ENCODE results near the gene WNK2.

WNK2 gene

DNA sequence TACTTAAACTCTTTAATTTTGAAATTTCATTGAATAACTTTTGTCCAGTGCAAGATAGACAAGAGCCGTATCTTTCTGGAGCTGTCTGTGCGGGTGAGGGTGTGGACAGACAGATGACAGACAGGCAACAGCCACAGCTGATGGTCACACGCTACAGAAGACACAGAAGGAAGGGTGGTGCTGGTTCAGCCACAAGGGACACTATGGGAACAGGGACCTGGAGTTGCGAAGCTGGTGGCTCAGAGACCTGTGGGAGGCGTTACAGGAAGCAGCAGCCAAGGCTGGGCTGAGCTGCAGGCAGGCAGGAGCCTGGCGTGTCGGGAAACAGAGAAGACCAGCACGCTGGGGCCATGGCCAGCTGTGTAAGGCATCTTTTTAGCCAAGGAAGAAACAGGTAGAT is 104.4 kb downstream of the WNK2 start (continued):
- TF ChIP-seq, protein P1, sequence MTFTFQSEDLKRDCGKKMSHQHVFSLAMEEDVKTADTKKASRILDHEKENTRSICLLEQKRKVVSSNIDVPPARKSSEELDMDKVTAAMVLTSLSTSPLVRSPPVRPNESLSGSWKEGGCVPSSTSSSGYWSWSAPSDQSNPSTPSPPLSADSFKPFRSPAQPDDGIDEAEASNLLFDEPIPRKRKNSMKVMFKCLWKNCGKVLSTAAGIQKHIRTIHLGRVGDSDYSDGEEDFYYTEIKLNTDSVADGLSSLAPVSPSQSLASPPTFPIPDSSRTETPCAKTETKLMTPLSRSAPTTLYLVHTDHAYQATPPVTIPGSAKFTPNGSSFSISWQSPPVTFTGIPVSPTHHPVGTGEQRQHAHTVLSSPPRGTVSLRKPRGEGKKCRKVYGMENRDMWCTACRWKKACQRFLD (tag by site-specific recombination; IDR thresholded peaks at IDR 0.05), result no peak
- TF ChIP-seq ZBTB1 (tag by site-specific recombination; IDR thresholded peaks at IDR 0.05), result no peak
- no peak for TF ChIP-seq ZNF354C (tag by site-specific recombination; IDR thresholded peaks at IDR 0.05; ENCODE audit: borderline replicate concordance, low read depth)
- no peak for TF ChIP-seq ZNF426 (tag by site-specific recombination; IDR thresholded peaks at IDR 0.05)
- TF ChIP-seq ZFP37 (tag by site-specific recombination; IDR thresholded peaks at IDR 0.05), result no peak

DNA sequence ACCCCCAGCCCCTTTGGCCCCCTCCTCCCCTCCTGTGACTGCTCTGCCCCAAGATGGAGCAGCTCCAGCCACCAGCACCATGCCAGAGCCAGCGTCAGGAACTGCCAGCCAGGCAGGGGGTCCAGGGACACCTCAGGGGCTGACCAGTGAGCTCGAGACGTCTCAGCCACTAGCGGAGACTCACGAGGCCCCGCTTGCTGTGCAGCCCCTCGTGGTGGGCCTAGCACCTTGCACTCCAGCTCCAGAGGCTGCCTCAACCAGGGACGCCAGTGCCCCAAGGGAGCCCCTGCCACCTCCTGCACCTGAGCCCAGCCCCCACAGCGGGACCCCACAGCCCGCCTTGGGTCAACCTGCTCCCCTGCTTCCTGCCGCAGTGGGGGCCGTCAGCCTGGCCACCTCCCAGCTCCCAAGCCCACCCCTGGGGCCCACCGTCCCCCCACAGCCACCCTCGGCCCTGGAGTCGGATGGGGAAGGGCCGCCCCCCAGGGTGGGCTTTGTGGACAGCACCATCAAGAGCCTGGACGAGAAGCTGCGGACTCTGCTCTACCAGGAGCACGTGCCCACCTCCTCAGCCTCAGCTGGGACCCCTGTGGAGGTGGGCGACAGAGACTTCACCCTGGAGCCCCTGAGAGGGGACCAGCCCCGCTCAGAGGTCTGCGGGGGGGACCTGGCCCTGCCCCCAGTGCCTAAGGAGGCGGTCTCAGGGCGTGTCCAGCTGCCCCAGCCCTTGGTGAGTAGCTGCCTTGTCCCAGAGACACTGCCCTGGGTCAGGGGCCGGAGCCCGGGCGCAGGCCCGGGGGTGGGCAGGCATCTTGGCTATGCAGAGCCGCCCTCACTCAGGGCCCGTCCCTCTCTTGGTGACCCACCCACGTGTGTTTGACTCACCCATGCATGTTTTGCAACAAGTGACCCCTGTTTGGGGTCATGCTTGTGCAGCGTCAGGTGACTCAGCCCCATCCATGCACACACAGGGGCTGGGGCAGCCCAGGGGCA is 105.2 kb downstream of the WNK2 start:
- Histone ChIP-seq H3K27ac (ENCODE audit: extremely low read depth, low read depth, low read length) (no peak overlapping the region), H3K4me1 (ENCODE audit: control insufficient read depth, insufficient read depth, low read length) (no peaks in the 10 kb centered on the region), H3K4me3 (ENCODE audit: low read depth, low read length) (no peak overlapping the region), H3K36me3 (ENCODE audit: control insufficient read depth in 2 of 2, insufficient read depth in 1 of 2, low read length in 2 of 2) (peaks cover 0 to 4% of the 10 kb centered on the region in 2 experiments; a peak in 1 of 3 replicates), H3K9me3 (ENCODE audit: control insufficient read depth, insufficient read depth, low read depth, low read length) (no peaks in the 10 kb centered on the region)
- POLR2A ChIA-PET, result no interaction called here
- CTCF ChIA-PET, result interaction anchor here (0.6 to 1.4 kb wide), 7 partner anchors 10 to 282 kb away, joined by 3 to 5 read pairs (median 4); no protein-coding TSS in a partner anchor
- TF ChIP-seq ZNF10 (tag by site-specific recombination; IDR thresholded peaks at IDR 0.05) (no peak), ZNF580 (tag by site-specific recombination; IDR thresholded peaks at IDR 0.05) (no peak), ZNF521 (tag by site-specific recombination; IDR thresholded peaks at IDR 0.05) (no peak), FEZF1 (tag by site-specific recombination; IDR thresholded peaks at IDR 0.05) (no peak), GLI2 (tag by site-specific recombination; IDR thresholded peaks at IDR 0.05; ENCODE audit: borderline replicate concordance, low read depth) (no peak), WT1 (tag by site-specific recombination; IDR thresholded peaks at IDR 0.05) (no peak), ZNF776 (tag by site-specific recombination; IDR thresholded peaks at IDR 0.05; ENCODE audit: borderline replicate concordance) (no peak), ZNF510 (tag by site-specific recombination; IDR thresholded peaks at IDR 0.05; ENCODE audit: insufficient replicate concordance) (no peak), ZNF530 (tag by site-specific recombination; IDR thresholded peaks at IDR 0.05; ENCODE audit: low read depth) (no peak)
- TF ChIP-seq, protein P2, sequence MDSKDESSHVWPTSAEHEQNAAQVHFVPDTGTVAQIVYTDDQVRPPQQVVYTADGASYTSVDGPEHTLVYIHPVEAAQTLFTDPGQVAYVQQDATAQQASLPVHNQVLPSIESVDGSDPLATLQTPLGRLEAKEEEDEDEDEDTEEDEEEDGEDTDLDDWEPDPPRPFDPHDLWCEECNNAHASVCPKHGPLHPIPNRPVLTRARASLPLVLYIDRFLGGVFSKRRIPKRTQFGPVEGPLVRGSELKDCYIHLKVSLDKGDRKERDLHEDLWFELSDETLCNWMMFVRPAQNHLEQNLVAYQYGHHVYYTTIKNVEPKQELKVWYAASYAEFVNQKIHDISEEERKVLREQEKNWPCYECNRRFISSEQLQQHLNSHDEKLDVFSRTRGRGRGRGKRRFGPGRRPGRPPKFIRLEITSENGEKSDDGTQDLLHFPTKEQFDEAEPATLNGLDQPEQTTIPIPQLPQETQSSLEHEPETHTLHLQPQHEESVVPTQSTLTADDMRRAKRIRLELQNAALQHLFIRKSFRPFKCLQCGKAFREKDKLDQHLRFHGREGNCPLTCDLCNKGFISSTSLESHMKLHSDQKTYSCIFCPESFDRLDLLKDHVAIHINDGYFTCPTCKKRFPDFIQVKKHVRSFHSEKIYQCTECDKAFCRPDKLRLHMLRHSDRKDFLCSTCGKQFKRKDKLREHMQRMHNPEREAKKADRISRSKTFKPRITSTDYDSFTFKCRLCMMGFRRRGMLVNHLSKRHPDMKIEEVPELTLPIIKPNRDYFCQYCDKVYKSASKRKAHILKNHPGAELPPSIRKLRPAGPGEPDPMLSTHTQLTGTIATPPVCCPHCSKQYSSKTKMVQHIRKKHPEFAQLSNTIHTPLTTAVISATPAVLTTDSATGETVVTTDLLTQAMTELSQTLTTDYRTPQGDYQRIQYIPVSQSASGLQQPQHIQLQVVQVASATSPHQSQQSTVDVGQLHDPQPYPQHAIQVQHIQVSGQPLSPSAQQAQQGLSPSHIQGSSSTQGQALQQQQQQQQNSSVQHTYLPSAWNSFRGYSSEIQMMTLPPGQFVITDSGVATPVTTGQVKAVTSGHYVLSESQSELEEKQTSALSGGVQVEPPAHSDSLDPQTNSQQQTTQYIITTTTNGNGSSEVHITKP (tag by site-specific recombination; IDR thresholded peaks at IDR 0.05), result no peak

Data from HEK293 (cell line).